ENCODE data around the gene TUBGCP3. TPM values are rescaled to one million over a fixed set of nuclear protein-coding genes. Genes with fewer than 3 reads are reported as not detected.
A peak's percentile ranks its signal among the peaks of the same experiment; 100 is the strongest.

TUBGCP3 gene
- total RNA-seq, 3 donors from 2014 or later: 32.0 to 34.5 (median 32.1) TPM

DNA sequence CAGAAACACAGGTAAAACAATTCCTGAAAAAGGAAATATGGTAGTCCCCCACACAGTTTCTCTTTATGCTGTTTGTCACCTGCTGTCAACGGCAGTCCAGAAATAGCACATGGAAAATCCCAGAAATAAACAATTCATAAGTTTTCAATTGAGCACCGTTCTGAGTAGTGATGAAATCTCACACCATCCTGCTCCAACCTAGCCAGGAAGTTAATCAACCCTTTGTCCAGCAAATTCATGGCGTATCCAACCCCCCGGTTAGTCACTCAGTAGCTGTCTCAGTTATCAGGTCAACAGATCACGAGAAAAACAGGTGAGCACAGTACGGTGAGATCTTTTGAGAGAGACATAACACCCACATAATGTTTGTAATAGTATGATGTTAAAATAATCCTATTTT lies 74.2 kb downstream of the TUBGCP3 start:
- Histone ChIP-seq H3K4me1 (no peaks in the 10 kb centered on the region), H3K36me3 (peaks cover 8% of the 10 kb centered on the region), H3K27ac (no peak overlapping the region), H3K4me3 (no peak overlapping the region), H3K27me3 (no peaks in the 10 kb centered on the region), H3K9me3 (no peaks in the 10 kb centered on the region)
- TF ChIP-seq POLR2A (IDR thresholded peaks at IDR 0.05): no peak
- no peak for TF ChIP-seq POLR2AphosphoS5 (IDR thresholded peaks at IDR 0.05)
- TF ChIP-seq, protein P1, sequence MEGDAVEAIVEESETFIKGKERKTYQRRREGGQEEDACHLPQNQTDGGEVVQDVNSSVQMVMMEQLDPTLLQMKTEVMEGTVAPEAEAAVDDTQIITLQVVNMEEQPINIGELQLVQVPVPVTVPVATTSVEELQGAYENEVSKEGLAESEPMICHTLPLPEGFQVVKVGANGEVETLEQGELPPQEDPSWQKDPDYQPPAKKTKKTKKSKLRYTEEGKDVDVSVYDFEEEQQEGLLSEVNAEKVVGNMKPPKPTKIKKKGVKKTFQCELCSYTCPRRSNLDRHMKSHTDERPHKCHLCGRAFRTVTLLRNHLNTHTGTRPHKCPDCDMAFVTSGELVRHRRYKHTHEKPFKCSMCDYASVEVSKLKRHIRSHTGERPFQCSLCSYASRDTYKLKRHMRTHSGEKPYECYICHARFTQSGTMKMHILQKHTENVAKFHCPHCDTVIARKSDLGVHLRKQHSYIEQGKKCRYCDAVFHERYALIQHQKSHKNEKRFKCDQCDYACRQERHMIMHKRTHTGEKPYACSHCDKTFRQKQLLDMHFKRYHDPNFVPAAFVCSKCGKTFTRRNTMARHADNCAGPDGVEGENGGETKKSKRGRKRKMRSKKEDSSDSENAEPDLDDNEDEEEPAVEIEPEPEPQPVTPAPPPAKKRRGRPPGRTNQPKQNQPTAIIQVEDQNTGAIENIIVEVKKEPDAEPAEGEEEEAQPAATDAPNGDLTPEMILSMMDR (IDR thresholded peaks at IDR 0.05): no peak
- intact Hi-C loops (cut with DNase I; ENCODE audit: low total_unique reads): no loop called here
- no peak for DNase-seq (ENCODE audit: low spot score in 2 of 2)

DNA sequence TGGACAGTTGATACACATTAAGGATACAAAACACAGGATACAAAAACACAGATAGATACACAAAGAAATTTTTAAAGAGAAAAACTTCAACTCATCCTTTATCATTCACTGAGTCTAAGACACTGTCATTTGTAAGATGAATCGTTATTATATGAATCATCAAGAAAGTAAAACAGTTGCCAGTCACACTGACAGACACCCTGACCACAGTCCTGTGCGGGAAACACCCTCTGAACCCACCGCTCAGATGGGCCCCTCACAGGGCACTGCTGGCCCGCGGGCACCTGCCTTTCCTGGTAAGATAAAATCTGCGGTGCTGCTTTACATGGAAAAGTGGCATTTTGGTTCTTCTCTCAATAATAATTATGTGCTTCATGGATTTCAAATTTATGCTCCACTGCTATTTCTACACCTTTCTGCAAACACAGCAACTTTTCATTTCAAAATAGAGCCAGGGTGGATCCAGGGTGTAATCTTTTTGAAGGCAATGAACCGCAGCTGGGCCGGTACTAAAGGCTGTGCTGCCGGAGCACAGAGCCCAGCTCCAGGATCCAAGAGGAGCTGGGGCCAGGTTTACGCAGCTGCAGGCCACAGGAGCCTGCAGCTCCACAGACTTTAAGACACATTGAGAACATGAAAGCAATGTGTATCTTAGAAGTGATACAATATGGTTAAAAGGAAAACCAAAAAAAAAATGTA lies 76.8 kb downstream of the TUBGCP3 start:
- Histone ChIP-seq H3K4me3 (no peak overlapping the region), H3K9me3 (no peaks in the 10 kb centered on the region), H3K27me3 (no peaks in the 10 kb centered on the region), H3K4me1 (no peaks in the 10 kb centered on the region), H3K27ac (no peak overlapping the region), H3K36me3 (peaks cover 8% of the 10 kb centered on the region)
- TF ChIP-seq, protein P1 (IDR thresholded peaks at IDR 0.05): no peak
- no peak for TF ChIP-seq POLR2A (IDR thresholded peaks at IDR 0.05)
- DNase-seq (ENCODE audit: low spot score in 2 of 2): no peak
- intact Hi-C loops (cut with DNase I; ENCODE audit: low total_unique reads): no loop called here

DNA sequence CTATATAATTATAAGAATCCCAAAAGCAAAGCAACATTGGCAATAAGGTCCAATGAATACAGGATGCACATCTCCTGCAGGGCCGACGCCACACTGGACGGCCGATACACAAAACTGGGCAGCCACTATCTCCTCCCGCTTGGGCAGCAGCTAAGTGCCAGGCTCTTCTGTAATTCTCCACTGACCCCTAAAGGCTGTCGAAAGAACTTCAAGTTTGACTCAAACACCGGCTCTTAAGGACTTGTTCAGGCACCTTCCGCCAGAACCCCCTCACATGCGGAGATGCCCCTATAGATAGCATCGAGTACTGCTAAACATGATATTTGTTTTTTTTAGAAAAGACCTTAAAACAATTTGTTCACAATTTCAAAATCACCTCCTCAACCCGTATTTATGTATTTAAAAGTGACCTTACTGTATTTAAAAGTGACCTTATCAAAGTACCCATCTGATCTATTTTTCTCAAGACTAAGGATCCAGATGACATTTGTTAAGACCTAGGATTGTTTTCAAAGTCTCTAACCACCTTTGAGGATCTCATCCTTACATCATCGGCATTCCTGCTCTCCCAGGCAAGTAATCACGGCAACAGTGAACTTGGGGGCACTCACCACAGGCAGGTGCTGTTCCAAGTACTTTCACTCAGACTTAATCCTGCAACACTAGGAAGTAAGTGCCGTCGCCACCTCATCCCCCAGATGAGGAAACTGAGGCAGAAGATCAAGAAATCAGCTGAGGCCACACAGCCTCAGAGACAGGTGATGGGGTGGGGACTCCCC lies 77.8 kb downstream of the TUBGCP3 start:
- no peaks in the 10 kb centered on the region for H3K4me1 ChIP-seq
- H3K4me3 ChIP-seq: no peak overlapping the region
- TF ChIP-seq, protein P1 (IDR thresholded peaks at IDR 0.05): peak in 1 of 3 donors; percentile 36
- no peak for TF ChIP-seq POLR2AphosphoS5 (IDR thresholded peaks at IDR 0.05)
- no peak for TF ChIP-seq POLR2A (IDR thresholded peaks at IDR 0.05)
- peaks cover under 1% of the 10 kb centered on the region for H3K36me3 ChIP-seq
- H3K27ac ChIP-seq: no peak overlapping the region
- intact Hi-C loops (cut with DNase I; ENCODE audit: low total_unique reads): no loop called here
- H3K9me3 ChIP-seq: no peaks in the 10 kb centered on the region
- no peaks in the 10 kb centered on the region for H3K27me3 ChIP-seq
- DNase-seq (ENCODE audit: low spot score in 2 of 2): no peak

DNA sequence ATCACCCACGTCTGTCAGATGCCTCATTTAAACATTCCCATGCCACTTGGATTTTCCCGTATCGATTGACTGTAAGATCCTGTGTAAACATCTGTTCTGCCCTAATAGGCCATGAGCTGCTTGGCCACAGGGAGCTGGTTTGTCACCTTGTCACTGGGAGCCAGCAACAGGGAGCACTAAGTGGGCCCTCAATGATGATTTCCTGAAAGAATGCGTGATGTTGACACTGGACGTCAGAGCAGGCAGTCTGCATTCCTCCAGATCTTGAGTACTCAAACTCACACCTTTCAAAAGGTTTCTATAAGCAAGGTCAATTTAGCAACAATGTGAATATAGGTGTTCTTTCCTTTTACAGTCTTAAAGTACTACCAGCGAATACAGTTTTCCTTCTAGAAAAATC lies 78.8 kb downstream of the TUBGCP3 start:
- intact Hi-C loops (cut with DNase I; ENCODE audit: low total_unique reads): no loop called here
- H3K36me3 ChIP-seq: no peaks in the 10 kb centered on the region
- H3K4me3 ChIP-seq: no peak overlapping the region
- no peaks in the 10 kb centered on the region for H3K27me3 ChIP-seq
- TF ChIP-seq POLR2AphosphoS5 (IDR thresholded peaks at IDR 0.05) (no peak), POLR2A (IDR thresholded peaks at IDR 0.05) (no peak)
- TF ChIP-seq, protein P1 (IDR thresholded peaks at IDR 0.05): no peak
- H3K9me3 ChIP-seq: no peaks in the 10 kb centered on the region
- no peak for DNase-seq (ENCODE audit: low spot score in 2 of 2)
- H3K4me1 ChIP-seq: no peaks in the 10 kb centered on the region
- no peak overlapping the region for H3K27ac ChIP-seq

DNA sequence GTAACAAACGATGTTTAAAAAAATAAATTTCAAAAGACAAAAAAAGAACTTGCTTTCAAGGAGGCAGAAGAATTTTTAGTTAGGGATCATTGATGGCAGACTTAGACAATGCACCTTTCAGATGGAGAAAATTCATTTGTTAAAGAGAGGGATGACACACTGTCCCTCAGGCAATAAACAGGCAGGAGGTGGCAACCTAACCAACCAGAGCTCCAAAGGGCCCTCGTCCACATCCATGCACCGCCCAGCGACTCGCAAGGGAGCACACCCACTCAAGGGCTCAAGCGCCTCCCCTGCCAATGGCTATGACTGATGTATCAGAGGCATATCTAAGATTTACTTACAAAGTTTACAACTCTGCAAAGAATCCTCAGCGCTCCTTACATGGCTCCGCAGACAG lies 81.9 kb downstream of the TUBGCP3 start:
- intact Hi-C loops (cut with DNase I; ENCODE audit: low total_unique reads): no loop called here
- H3K4me1 ChIP-seq: no peaks in the 10 kb centered on the region
- DNase-seq (ENCODE audit: low spot score in 2 of 2): no peak
- H3K27ac ChIP-seq: no peak overlapping the region
- H3K9me3 ChIP-seq: no peaks in the 10 kb centered on the region
- no peaks in the 10 kb centered on the region for H3K36me3 ChIP-seq
- H3K27me3 ChIP-seq: no peaks in the 10 kb centered on the region
- TF ChIP-seq, protein P1 (IDR thresholded peaks at IDR 0.05): no peak
- TF ChIP-seq POLR2AphosphoS5 (IDR thresholded peaks at IDR 0.05) (no peak), POLR2A (IDR thresholded peaks at IDR 0.05) (no peak)
- H3K4me3 ChIP-seq: no peak overlapping the region
